PC-3 (cell line): Measurements from ENCODE around the gene SLC22A4. TPM values are rescaled to one million over a fixed set of nuclear protein-coding genes. Genes with fewer than 3 reads are reported as not detected.

Source experiments
- ATAC-seq: fragments of 200-7000 bp; cut with Tn5 transposase; 2 replicates; pipeline ENCODE4 v1.9.1; 2020; ENCODE audit warnings: mild to moderate bottlenecking, moderate library complexity
- BruUV-seq: library from RNA; stranded (reverse); fragments of 400-500 nt; replicated peaks from 2 replicates; lab custom pipeline; 2021; lab: Mats Ljungman, UMichigan
- CTCF ChIA-PET: fragments of 300-600 bp; sonication (Branson Sonifier 250); formaldehyde crosslinking; loops from one replicate; lab custom pipeline; 2022; ENCODE audit warnings: antibody characterized with exemption; lab: Charles Lee
- POLR2A ChIA-PET: fragments of 300-600 bp; sonication (Branson Sonifier 250); formaldehyde crosslinking; loops from one replicate; lab custom pipeline; 2022; ENCODE audit warnings: antibody characterized with exemption; ENCODE audit not compliant: unreplicated experiment; lab: Charles Lee
- DNase-seq: peaks from one replicate; pipeline ENCODE4 v3.0.0-alpha.2; 2015
- H2AFZ ChIP-seq: fragments of 300-600 bp; sonication (generic); 2 replicates; pipeline ENCODE4 v1.6.0; 2016; ENCODE audit warnings: antibody characterized with exemption, low read length
- H3F3A ChIP-seq: fragments of 300-600 bp; sonication (generic); one replicate; pipeline ENCODE4 v1.6.0; 2017; ENCODE audit warnings: antibody characterized with exemption, low read length, control low read depth, mild to moderate bottlenecking; ENCODE audit not compliant: unreplicated experiment
- H3K27ac ChIP-seq: fragments of 300-600 bp; sonication (generic); 2 replicates; pipeline ENCODE4 v1.5.1; 2016; ENCODE audit warnings: mild to moderate bottlenecking, low read length
- H3K27me3 ChIP-seq: fragments of 300-600 bp; sonication (generic); 2 replicates; pipeline ENCODE4 v1.6.1; 2016; ENCODE audit warnings: low read length, mixed read lengths
- H3K36me3 ChIP-seq: fragments of 300-600 bp; sonication (generic); 2 replicates; pipeline ENCODE4 v1.6.1; 2016; ENCODE audit warnings: low read depth, mixed run types, low read length, mixed read lengths
- H3K4me1 ChIP-seq: fragments of 300-600 bp; sonication (generic); 2 replicates; pipeline ENCODE4 v1.5.1; 2016; ENCODE audit warnings: low read length; ENCODE audit not compliant: insufficient read depth
- H3K4me2 ChIP-seq: fragments of 300-600 bp; sonication (generic); 2 replicates; pipeline ENCODE4 v1.6.0; 2016; ENCODE audit warnings: low read length
- H3K4me3 ChIP-seq: fragments of 300-600 bp; sonication (generic); 2 replicates; pipeline ENCODE4 v1.5.1; 2016; ENCODE audit warnings: mild to moderate bottlenecking, low read length, mixed read lengths
- H3K79me2 ChIP-seq: fragments of 300-600 bp; sonication (generic); 2 replicates; pipeline ENCODE4 v1.6.1; 2017; ENCODE audit warnings: low read length, mixed read lengths
- H3K9ac ChIP-seq: fragments of 300-600 bp; sonication (generic); 2 replicates; pipeline ENCODE4 v1.6.0; 2016; ENCODE audit warnings: mild to moderate bottlenecking, low read length
- H3K9me2 ChIP-seq: fragments of 300-600 bp; sonication (generic); replicated peaks from 2 replicates; pipeline ENCODE4 v1.6.1; 2016; ENCODE audit warnings: mixed run types, low read length, mixed read lengths
- H3K9me3 ChIP-seq: fragments of 300-600 bp; sonication (generic); 2 replicates; pipeline ENCODE4 v1.6.1; 2016; ENCODE audit warnings: low read length, mixed read lengths
- H4K20me1 ChIP-seq: fragments of 300-600 bp; sonication (generic); 2 replicates; pipeline ENCODE4 v1.6.1; 2016; ENCODE audit warnings: low read length, mixed read lengths
- CTCF ChIP-seq: fragments of 300-600 bp; sonication (generic); conservative IDR thresholded peaks from 2 replicates; pipeline ENCODE4 v1.5.1; 2017; ENCODE audit warnings: antibody characterized with exemption, low read depth, mild to moderate bottlenecking, low read length
- EZH2 ChIP-seq: fragments of 300-600 bp; sonication (generic); IDR thresholded peaks from one replicate; pipeline ENCODE4 v1.6.1; 2017; ENCODE audit warnings: antibody characterized with exemption, mild to moderate bottlenecking, low read length; ENCODE audit not compliant: unreplicated experiment
- EZH2phosphoT487 ChIP-seq: fragments of 300-600 bp; sonication (generic); IDR thresholded peaks from 2 replicates; pipeline ENCODE4 v1.6.1; 2018; ENCODE audit warnings: mild to moderate bottlenecking, antibody characterized with exemption, low read length, borderline replicate concordance
- intact Hi-C: fragments of 100-400 bp; cut with micrococcal nuclease; formaldehyde crosslinking; loops from 2 replicates; pipeline ENCODE4 v1.9.0; 2023
- total RNA-seq: library from RNA; depleted of rRNA; stranded (reverse); fragments of >200 nt; gene quantifications from 2 replicates; pipeline ENCODE4 v1.2.3, GENCODE V29; 2014

SLC22A4 gene
- total RNA-seq, 1 experiment from 2014 or later: 3.4 TPM

- no peaks in the 10 kb centered on the region for H4K20me1 ChIP-seq
- no peak overlapping the region for H3K4me3 ChIP-seq
- H3K79me2 ChIP-seq: no peaks in the 10 kb centered on the region
- no peaks in the 10 kb centered on the region for H3K9me2 ChIP-seq
- peak overlapping the region; percentile 99 for H3K27ac ChIP-seq
- ATAC-seq (peak; percentile 74), DNase-seq (peak; percentile 98)
- H3K4me2 ChIP-seq: peak overlapping the region; percentile 78
- peaks cover 11% of the 10 kb centered on the region for H3F3A ChIP-seq
- no TSS peak for BruUV-seq
- H2AFZ ChIP-seq: no peak overlapping the region
- peaks cover 52% of the 10 kb centered on the region for H3K4me1 ChIP-seq
- H3K9me3 ChIP-seq: no peaks in the 10 kb centered on the region
- ChIA-PET POLR2A (interaction anchor here (0.6 to 2.0 kb wide), 2 partner anchors 21 to 394 kb away, joined by 3 to 5 read pairs; no protein-coding TSS in a partner anchor), CTCF (no interaction called here)
- no peaks in the 10 kb centered on the region for H3K27me3 ChIP-seq
- peaks cover 9% of the 10 kb centered on the region for H3K36me3 ChIP-seq
- H3K9ac ChIP-seq: peak overlapping the region; percentile 83
- intact Hi-C loops: loop anchor here (1.0 to 10.0 kb wide), 6 partner anchors 22 to 433 kb away; partner anchors contain the start of gene SLC22A4
- TF ChIP-seq CTCF (no peak), EZH2phosphoT487 (no peak), EZH2 (no peak)
Measured at GRCh38 chr5:132389585-132390286, 95.5 kb downstream of the SLC22A4 start.

DNA sequence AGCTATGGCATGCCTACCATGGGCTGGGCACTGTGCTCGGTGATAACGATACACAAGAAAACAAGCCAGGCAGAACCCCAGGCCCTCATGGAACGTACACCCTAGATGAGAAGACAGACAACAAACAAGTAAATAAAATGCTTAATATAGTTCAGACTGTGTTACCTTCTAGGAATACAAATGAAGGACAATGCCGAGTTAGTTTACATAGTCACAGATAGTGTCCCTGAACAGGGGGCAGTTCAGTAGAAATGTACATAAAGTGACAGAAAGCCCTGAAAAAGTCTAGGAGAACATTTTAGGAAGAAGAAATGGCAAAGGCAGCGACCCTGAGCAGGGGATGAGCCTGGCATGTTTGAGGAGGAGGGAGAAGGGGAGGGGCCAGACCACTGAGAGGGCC is 97.1 kb downstream of the SLC22A4 start:
- no peaks in the 10 kb centered on the region for H3K27me3 ChIP-seq
- no peak overlapping the region for H3K4me3 ChIP-seq
- H3K4me1 ChIP-seq: peaks cover 44% of the 10 kb centered on the region
- H4K20me1 ChIP-seq: no peaks in the 10 kb centered on the region
- H3K9me3 ChIP-seq: no peaks in the 10 kb centered on the region
- no peak overlapping the region for H3K27ac ChIP-seq
- BruUV-seq: no TSS peak
- DNase-seq (no peak), ATAC-seq (no peak)
- intact Hi-C loops: no loop called here
- TF ChIP-seq CTCF (no peak), EZH2phosphoT487 (no peak), EZH2 (no peak)
- H3K4me2 ChIP-seq: no peak overlapping the region
- H3K36me3 ChIP-seq: peaks cover 9% of the 10 kb centered on the region
- H3K9me2 ChIP-seq: no peaks in the 10 kb centered on the region
- no peak overlapping the region for H3K9ac ChIP-seq
- ChIA-PET POLR2A (no interaction called here), CTCF (no interaction called here)
- no peaks in the 10 kb centered on the region for H3K79me2 ChIP-seq
- H3F3A ChIP-seq: peaks cover 11% of the 10 kb centered on the region
- H2AFZ ChIP-seq: no peak overlapping the region

GRCh38 chr5:132391870-132392269 is 97.7 kb downstream of the SLC22A4 start:
- Histone ChIP-seq H3K79me2 (no peaks in the 10 kb centered on the region), H3K4me3 (no peak overlapping the region), H3K27me3 (no peaks in the 10 kb centered on the region), H3K9me2 (no peaks in the 10 kb centered on the region), H3K9ac (no peak overlapping the region), H3K4me1 (peaks cover 41% of the 10 kb centered on the region), H3F3A (peaks cover 11% of the 10 kb centered on the region), H3K36me3 (peaks cover 9% of the 10 kb centered on the region), H4K20me1 (no peaks in the 10 kb centered on the region), H3K9me3 (no peaks in the 10 kb centered on the region), H2AFZ (no peak overlapping the region), H3K4me2 (no peak overlapping the region), H3K27ac (no peak overlapping the region)
- TF ChIP-seq EZH2phosphoT487 (no peak), EZH2 (no peak), CTCF (no peak)
- intact Hi-C loops: no loop called here
- ChIA-PET POLR2A (no interaction called here), CTCF (no interaction called here)
- ATAC-seq (no peak), DNase-seq (no peak)
- BruUV-seq: no TSS peak
